ENCODE measurements around the gene PCNX3. TPM values are rescaled to one million over a fixed set of nuclear protein-coding genes. Genes with fewer than 3 reads are reported as not detected.

The PCNX3 gene
- total RNA-seq, 1 donor from 2014 or later: 45.6 TPM

GRCh38 chr11:65577756-65578109 lies 37.8 kb upstream of the PCNX3 start:
- H3K79me2 ChIP-seq (ENCODE audit: insufficient read depth, low read length): peaks cover 12% of the 10 kb centered on the region
- Mint-ChIP-seq H3K36me3 (ENCODE audit: low read depth, unreplicated experiment) (peaks cover 14% of the 10 kb centered on the region), H3K27me3 (ENCODE audit: low read depth, unreplicated experiment) (peaks cover 24% of the 10 kb centered on the region), H3K4me1 (ENCODE audit: low read depth, unreplicated experiment) (peaks cover 22% of the 10 kb centered on the region), H3K4me3 (ENCODE audit: unreplicated experiment) (peak overlapping the region; percentile 40), H3K27ac (ENCODE audit: unreplicated experiment) (no peak overlapping the region), H3K9me3 (ENCODE audit: unreplicated experiment) (no peaks in the 10 kb centered on the region)
- H3K27me3 ChIP-seq (ENCODE audit: insufficient read depth, low read length): no peaks in the 10 kb centered on the region
- H3K4me3 ChIP-seq (ENCODE audit: insufficient read depth, low read depth, low read length): peak overlapping the region; percentile 49
- no peak overlapping the region for H2AFZ ChIP-seq (ENCODE audit: low read depth, low read length)
- FAIRE-seq: no peak
- no peaks in the 10 kb centered on the region for H3K9me3 ChIP-seq (ENCODE audit: insufficient read depth, low read depth, low read length)
- H3K9ac ChIP-seq (ENCODE audit: low read length): peak overlapping the region; percentile 55
- peaks cover 46% of the 10 kb centered on the region for H4K20me1 ChIP-seq (ENCODE audit: insufficient read depth, low read length)
- no peak for DNase-seq (ENCODE audit: low read depth)
- H3K36me3 ChIP-seq (ENCODE audit: insufficient read depth, low read length): no peaks in the 10 kb centered on the region
- H3K4me1 ChIP-seq (ENCODE audit: insufficient read depth, low read length): peaks cover 44% of the 10 kb centered on the region
- H3K4me2 ChIP-seq (ENCODE audit: low read length): peak overlapping the region; percentile 98
- TF ChIP-seq EZH2 (IDR thresholded peaks at IDR 0.05; ENCODE audit: insufficient read depth, low read length) (no peak), CTCF (IDR thresholded peaks at IDR 0.05; ENCODE audit: insufficient read depth, low read depth, low read length) (no peak)
- H3K27ac ChIP-seq (ENCODE audit: low read depth, low read length): no peak overlapping the region

GRCh38 chr11:65578134-65578533 lies 37.4 kb upstream of the PCNX3 start:
- Histone ChIP-seq H2AFZ (ENCODE audit: low read depth, low read length) (no peak overlapping the region), H4K20me1 (ENCODE audit: insufficient read depth, low read length) (peaks cover 46% of the 10 kb centered on the region), H3K36me3 (ENCODE audit: insufficient read depth, low read length) (no peaks in the 10 kb centered on the region), H3K4me2 (ENCODE audit: low read length) (peak overlapping the region; percentile 98), H3K4me1 (ENCODE audit: insufficient read depth, low read length) (peaks cover 41% of the 10 kb centered on the region), H3K79me2 (ENCODE audit: insufficient read depth, low read length) (peaks cover 8% of the 10 kb centered on the region), H3K9me3 (ENCODE audit: insufficient read depth, low read depth, low read length) (no peaks in the 10 kb centered on the region), H3K9ac (ENCODE audit: low read length) (no peak overlapping the region), H3K27me3 (ENCODE audit: insufficient read depth, low read length) (no peaks in the 10 kb centered on the region), H3K4me3 (ENCODE audit: insufficient read depth, low read depth, low read length) (no peak overlapping the region), H3K27ac (ENCODE audit: low read depth, low read length) (no peak overlapping the region)
- Mint-ChIP-seq H3K27me3 (ENCODE audit: low read depth, unreplicated experiment) (peaks cover 28% of the 10 kb centered on the region), H3K27ac (ENCODE audit: unreplicated experiment) (peak overlapping the region; percentile 63), H3K36me3 (ENCODE audit: low read depth, unreplicated experiment) (peaks cover 14% of the 10 kb centered on the region), H3K4me1 (ENCODE audit: low read depth, unreplicated experiment) (peaks cover 20% of the 10 kb centered on the region), H3K9me3 (ENCODE audit: unreplicated experiment) (no peaks in the 10 kb centered on the region), H3K4me3 (ENCODE audit: unreplicated experiment) (peak overlapping the region; percentile 65)
- no peak for TF ChIP-seq CTCF (IDR thresholded peaks at IDR 0.05; ENCODE audit: insufficient read depth, low read depth, low read length)
- TF ChIP-seq EZH2 (IDR thresholded peaks at IDR 0.05; ENCODE audit: insufficient read depth, low read length): no peak
- DNase-seq (ENCODE audit: low read depth): no peak
- FAIRE-seq: no peak

- no peak overlapping the region for H2AFZ ChIP-seq (ENCODE audit: low read depth, low read length)
- DNase-seq (ENCODE audit: low read depth) (no peak), FAIRE-seq (no peak)
- no peaks in the 10 kb centered on the region for H3K9me3 ChIP-seq (ENCODE audit: insufficient read depth, low read depth, low read length)
- TF ChIP-seq EZH2 (IDR thresholded peaks at IDR 0.05; ENCODE audit: insufficient read depth, low read length) (no peak), CTCF (IDR thresholded peaks at IDR 0.05; ENCODE audit: insufficient read depth, low read depth, low read length) (no peak)
- no peak overlapping the region for H3K4me3 Mint-ChIP-seq (ENCODE audit: unreplicated experiment)
- H3K27me3 ChIP-seq (ENCODE audit: insufficient read depth, low read length): no peaks in the 10 kb centered on the region
- H3K4me2 ChIP-seq (ENCODE audit: low read length): no peak overlapping the region
- no peaks in the 10 kb centered on the region for H3K9me3 Mint-ChIP-seq (ENCODE audit: unreplicated experiment)
- H3K36me3 Mint-ChIP-seq (ENCODE audit: low read depth, unreplicated experiment): peaks cover 17% of the 10 kb centered on the region
- no peak overlapping the region for H3K4me3 ChIP-seq (ENCODE audit: insufficient read depth, low read depth, low read length)
- H3K27ac ChIP-seq (ENCODE audit: low read depth, low read length): no peak overlapping the region
- peaks cover 44% of the 10 kb centered on the region for H4K20me1 ChIP-seq (ENCODE audit: insufficient read depth, low read length)
- peaks cover 35% of the 10 kb centered on the region for H3K4me1 ChIP-seq (ENCODE audit: insufficient read depth, low read length)
- H3K36me3 ChIP-seq (ENCODE audit: insufficient read depth, low read length): no peaks in the 10 kb centered on the region
- peaks cover 32% of the 10 kb centered on the region for H3K27me3 Mint-ChIP-seq (ENCODE audit: low read depth, unreplicated experiment)
- no peak overlapping the region for H3K27ac Mint-ChIP-seq (ENCODE audit: unreplicated experiment)
- peaks cover 17% of the 10 kb centered on the region for H3K4me1 Mint-ChIP-seq (ENCODE audit: low read depth, unreplicated experiment)
- H3K79me2 ChIP-seq (ENCODE audit: insufficient read depth, low read length): peaks cover 3% of the 10 kb centered on the region
- no peak overlapping the region for H3K9ac ChIP-seq (ENCODE audit: low read length)
Measured at GRCh38 chr11:65578667-65579066, 36.9 kb upstream of the PCNX3 start.
